Caco-2 (cell line): ENCODE data around the gene GGCX. TPM values are rescaled to one million over a fixed set of nuclear protein-coding genes. Genes with fewer than 3 reads are reported as not detected.

Experiments used
- BruUV-seq: library from RNA; stranded (reverse); fragments of 400-500 nt; replicated peaks from 2 replicates; lab custom pipeline; 2021; lab: Mats Ljungman, UMichigan
- CTCF ChIA-PET: fragments of 300-600 bp; sonication (Branson Sonifier 250); formaldehyde crosslinking; loops from one replicate; lab custom pipeline; 2022; ENCODE audit warnings: antibody characterized with exemption; lab: Charles Lee
- POLR2A ChIA-PET: fragments of 300-600 bp; sonication (Branson Sonifier 250); formaldehyde crosslinking; loops from one replicate; lab custom pipeline; 2022; ENCODE audit warnings: antibody characterized with exemption; lab: Charles Lee
- DNase-seq, 2 experiments: peaks; one replicate each; pipeline versions ENCODE4 v3.0.0 to v3.0.0-alpha.2; 2020 to 2022
- H3K27me3 ChIP-seq: replicated peaks from 2 replicates; pipeline ENCODE4 v1.6.0; 2011; ENCODE audit warnings: low read length; ENCODE audit not compliant: control insufficient read depth, insufficient read depth
- H3K36me3 ChIP-seq: 2 replicates; pipeline ENCODE4 v1.5.1; 2011; ENCODE audit warnings: low read length; ENCODE audit not compliant: control insufficient read depth, insufficient read depth
- H3K4me1 ChIP-seq: fragments of 250-450 bp; sonication (Bioruptor Pico); 2 replicates; pipeline ENCODE4 v1.5.1; 2020; ENCODE audit warnings: mild to moderate bottlenecking
- H3K4me3 ChIP-seq: 2 replicates; pipeline ENCODE4 v1.5.1; 2011; ENCODE audit warnings: low read depth, mild to moderate bottlenecking, control low read depth, low read length
- H3K9me3 ChIP-seq: fragments of 250-450 bp; sonication (Bioruptor Pico); 2 replicates; pipeline ENCODE4 v1.5.1; 2020; ENCODE audit warnings: mild to moderate bottlenecking, moderate library complexity
- H3K27ac Mint-ChIP-seq: one replicate; pipeline ENCODE4 v1.8.0; 2022; ENCODE audit warnings: mixed read lengths; ENCODE audit not compliant: unreplicated experiment
- H3K27me3 Mint-ChIP-seq: one replicate; pipeline ENCODE4 v1.8.0; 2022; ENCODE audit warnings: mixed read lengths; ENCODE audit not compliant: insufficient read depth, unreplicated experiment
- H3K36me3 Mint-ChIP-seq: one replicate; pipeline ENCODE4 v1.8.0; 2022; ENCODE audit warnings: mild to moderate bottlenecking, mixed read lengths; ENCODE audit not compliant: insufficient read depth, unreplicated experiment
- H3K4me1 Mint-ChIP-seq: one replicate; pipeline ENCODE4 v1.8.0; 2022; ENCODE audit warnings: low read depth, mixed read lengths; ENCODE audit not compliant: unreplicated experiment
- H3K4me3 Mint-ChIP-seq: one replicate; pipeline ENCODE4 v1.8.0; 2022; ENCODE audit warnings: mild to moderate bottlenecking, moderate library complexity, mixed read lengths; ENCODE audit not compliant: unreplicated experiment
- H3K9me3 Mint-ChIP-seq: one replicate; pipeline ENCODE4 v1.8.0; 2022; ENCODE audit warnings: mixed read lengths; ENCODE audit not compliant: unreplicated experiment
- intact Hi-C: fragments of 100-400 bp; cut with micrococcal nuclease; formaldehyde crosslinking; loops from one replicate; pipeline ENCODE4 v1.10.0; 2022; ENCODE audit not compliant: unreplicated experiment
- total RNA-seq: library from RNA; stranded (reverse); gene quantifications from 2 replicates; pipeline ENCODE4 v1.2.3, GENCODE V29; 2022
- TF ChIP-seq, protein P1 (sequence below), 2 experiments: fragments of 200-600 bp in 1 of 2; IDR thresholded peaks; 1 replicate in 1 of 2; 2 replicates in 1 of 2; pipeline versions ENCODE4 v1.5.1 to v1.8.0; 2011 to 2022; ENCODE audit warnings: antibody characterized with exemption in 1 of 2, control low read depth in 1 of 2, inconsistent platforms in 1 of 2, low read depth in 1 of 2, low read length in 1 of 2, mild to moderate bottlenecking in 1 of 2, moderate library complexity in 1 of 2; ENCODE audit not compliant: insufficient read depth in 1 of 2, severe bottlenecking in 1 of 2, unreplicated experiment in 1 of 2

Gene GGCX
- total RNA-seq, 1 experiment from 2014 or later = 96.8 TPM

DNA sequence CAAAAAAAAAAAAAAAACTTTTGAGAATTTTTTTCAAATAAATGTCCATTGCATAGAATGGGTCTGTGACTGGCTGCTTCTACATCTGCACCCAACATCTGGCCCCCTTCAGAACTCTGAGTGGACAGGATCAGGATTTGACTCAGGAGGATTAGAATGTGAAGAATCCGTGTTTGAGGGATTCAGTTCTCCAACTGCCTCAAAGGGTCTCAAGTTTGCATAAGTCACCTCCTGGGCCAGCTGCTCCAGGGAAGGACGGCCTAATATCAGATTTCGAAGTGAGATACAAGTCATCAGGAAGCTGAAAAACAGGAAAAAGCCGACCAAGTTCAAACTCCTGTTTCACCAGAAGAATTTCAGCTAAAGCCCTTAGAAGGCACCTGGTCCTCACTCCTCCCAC is 11.5 kb downstream of the GGCX start:
- Mint-ChIP-seq H3K4me1 (no peaks in the 10 kb centered on the region), H3K27me3 (no peaks in the 10 kb centered on the region), H3K36me3 (peaks cover 93% of the 10 kb centered on the region), H3K9me3 (no peaks in the 10 kb centered on the region), H3K27ac (no peak overlapping the region), H3K4me3 (no peak overlapping the region)
- ChIA-PET CTCF (no interaction called here), POLR2A (interaction anchor here (0.6 to 3.6 kb wide), 4 partner anchors 11 to 181 kb away, joined by 3 to 32 read pairs (median 5); partner anchors contain the start of genes MAT2A and VAMP8)
- no peaks in the 10 kb centered on the region for H3K27me3 ChIP-seq
- DNase-seq = no peak
- intact Hi-C loops = loop anchor here (5.0 kb wide), 1 partner anchor 483 kb away; no protein-coding TSS in a partner anchor
- BruUV-seq = no TSS peak
- no peaks in the 10 kb centered on the region for H3K4me1 ChIP-seq
- no peaks in the 10 kb centered on the region for H3K9me3 ChIP-seq
- H3K36me3 ChIP-seq = peaks cover 7% of the 10 kb centered on the region; the same call in 1 of the 2 replicates
- TF ChIP-seq, protein P1, sequence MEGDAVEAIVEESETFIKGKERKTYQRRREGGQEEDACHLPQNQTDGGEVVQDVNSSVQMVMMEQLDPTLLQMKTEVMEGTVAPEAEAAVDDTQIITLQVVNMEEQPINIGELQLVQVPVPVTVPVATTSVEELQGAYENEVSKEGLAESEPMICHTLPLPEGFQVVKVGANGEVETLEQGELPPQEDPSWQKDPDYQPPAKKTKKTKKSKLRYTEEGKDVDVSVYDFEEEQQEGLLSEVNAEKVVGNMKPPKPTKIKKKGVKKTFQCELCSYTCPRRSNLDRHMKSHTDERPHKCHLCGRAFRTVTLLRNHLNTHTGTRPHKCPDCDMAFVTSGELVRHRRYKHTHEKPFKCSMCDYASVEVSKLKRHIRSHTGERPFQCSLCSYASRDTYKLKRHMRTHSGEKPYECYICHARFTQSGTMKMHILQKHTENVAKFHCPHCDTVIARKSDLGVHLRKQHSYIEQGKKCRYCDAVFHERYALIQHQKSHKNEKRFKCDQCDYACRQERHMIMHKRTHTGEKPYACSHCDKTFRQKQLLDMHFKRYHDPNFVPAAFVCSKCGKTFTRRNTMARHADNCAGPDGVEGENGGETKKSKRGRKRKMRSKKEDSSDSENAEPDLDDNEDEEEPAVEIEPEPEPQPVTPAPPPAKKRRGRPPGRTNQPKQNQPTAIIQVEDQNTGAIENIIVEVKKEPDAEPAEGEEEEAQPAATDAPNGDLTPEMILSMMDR (IDR thresholded peaks at IDR 0.05; ENCODE audit: insufficient read depth in 1 of 2, low read depth in 1 of 2, low read length in 1 of 2, severe bottlenecking in 1 of 2, unreplicated experiment in 1 of 2) = no peak
- H3K4me3 ChIP-seq = no peak overlapping the region

DNA sequence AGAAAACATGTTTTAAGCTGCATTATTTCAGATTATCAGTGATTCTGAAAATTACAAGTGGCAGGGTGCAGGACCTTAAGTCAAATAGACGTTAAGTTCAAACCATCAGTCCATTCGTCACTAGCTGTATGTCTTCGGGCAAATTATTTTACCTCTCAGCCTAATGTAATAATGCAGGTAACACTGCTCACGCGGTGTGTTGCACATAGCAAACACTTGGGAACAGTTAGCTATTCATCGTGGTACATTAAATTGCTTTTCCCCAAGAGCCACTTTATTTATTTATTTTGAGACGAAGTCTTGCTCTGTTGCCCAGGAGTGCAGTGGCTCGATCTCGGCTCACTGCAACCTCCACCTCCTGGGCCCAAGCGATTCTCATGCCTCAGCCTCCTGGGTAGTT is 12.2 kb downstream of the GGCX start:
- no peak overlapping the region for H3K27ac Mint-ChIP-seq
- ChIA-PET POLR2A (interaction anchor here (0.5 to 3.6 kb wide), 7 partner anchors 10 to 213 kb away, joined by 3 to 32 read pairs (median 4); partner anchors contain the start of genes GGCX, MAT2A, SH2D6 and VAMP8), CTCF (interaction anchor here (1.2 to 2.2 kb wide), 2 partner anchors 9 to 128 kb away, joined by 4 to 8 read pairs; no protein-coding TSS in a partner anchor)
- DNase-seq = no peak
- intact Hi-C loops = no loop called here
- peaks cover 5% of the 10 kb centered on the region for H3K4me1 Mint-ChIP-seq
- H3K9me3 ChIP-seq = no peaks in the 10 kb centered on the region
- H3K4me3 Mint-ChIP-seq = no peak overlapping the region
- H3K4me1 ChIP-seq = no peaks in the 10 kb centered on the region
- H3K36me3 ChIP-seq = peaks cover 6% of the 10 kb centered on the region; the same call in 1 of the 2 replicates
- H3K27me3 Mint-ChIP-seq = no peaks in the 10 kb centered on the region
- no peaks in the 10 kb centered on the region for H3K9me3 Mint-ChIP-seq
- no TSS peak for BruUV-seq
- no peak overlapping the region for H3K4me3 ChIP-seq
- H3K27me3 ChIP-seq = no peaks in the 10 kb centered on the region
- TF ChIP-seq, protein P1 (IDR thresholded peaks at IDR 0.05; ENCODE audit: insufficient read depth in 1 of 2, low read depth in 1 of 2, low read length in 1 of 2, severe bottlenecking in 1 of 2, unreplicated experiment in 1 of 2) = no peak
- H3K36me3 Mint-ChIP-seq = peaks cover 95% of the 10 kb centered on the region

DNA sequence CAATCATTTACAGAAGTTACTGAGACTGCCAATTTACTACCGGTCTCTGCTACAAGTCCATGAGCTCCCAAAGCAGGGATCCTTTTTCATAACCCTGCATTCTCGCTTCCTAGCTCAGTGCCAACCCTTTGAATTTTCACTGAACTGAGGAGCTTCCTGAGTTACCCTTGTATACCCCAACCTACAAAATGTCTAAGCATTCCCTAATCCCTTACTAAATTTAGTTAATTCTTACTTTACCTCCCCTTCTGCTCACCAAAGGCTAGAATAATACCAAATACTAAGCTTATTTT is 12.7 kb downstream of the GGCX start:
- H3K4me3 Mint-ChIP-seq = no peak overlapping the region
- CTCF ChIA-PET = interaction anchor here (0.6 to 2.2 kb wide), 3 partner anchors 9 to 128 kb away, joined by 3 to 8 read pairs (median 4); partner anchors contain the start of gene VAMP8
- H3K36me3 Mint-ChIP-seq = peaks cover 95% of the 10 kb centered on the region
- H3K27ac Mint-ChIP-seq = no peak overlapping the region
- TF ChIP-seq, protein P1 (IDR thresholded peaks at IDR 0.05; ENCODE audit: insufficient read depth in 1 of 2, low read depth in 1 of 2, low read length in 1 of 2, severe bottlenecking in 1 of 2, unreplicated experiment in 1 of 2) = no peak
- H3K9me3 ChIP-seq = no peaks in the 10 kb centered on the region
- no peaks in the 10 kb centered on the region for H3K4me1 ChIP-seq
- no peaks in the 10 kb centered on the region for H3K27me3 ChIP-seq
- no peaks in the 10 kb centered on the region for H3K9me3 Mint-ChIP-seq
- peaks cover 8% of the 10 kb centered on the region for H3K4me1 Mint-ChIP-seq
- intact Hi-C loops = no loop called here
- BruUV-seq = no TSS peak
- POLR2A ChIA-PET = interaction anchor here (0.5 to 1.6 kb wide), 5 partner anchors 10 to 212 kb away, joined by 3 to 5 read pairs (median 4); partner anchors contain the start of genes GGCX, MAT2A and SH2D6
- no peaks in the 10 kb centered on the region for H3K27me3 Mint-ChIP-seq
- no peak for DNase-seq
- H3K36me3 ChIP-seq = peaks cover 5% of the 10 kb centered on the region; the same call in 1 of the 2 replicates
- no peak overlapping the region for H3K4me3 ChIP-seq
